ENCODE data around the gene CAB39.

DNA sequence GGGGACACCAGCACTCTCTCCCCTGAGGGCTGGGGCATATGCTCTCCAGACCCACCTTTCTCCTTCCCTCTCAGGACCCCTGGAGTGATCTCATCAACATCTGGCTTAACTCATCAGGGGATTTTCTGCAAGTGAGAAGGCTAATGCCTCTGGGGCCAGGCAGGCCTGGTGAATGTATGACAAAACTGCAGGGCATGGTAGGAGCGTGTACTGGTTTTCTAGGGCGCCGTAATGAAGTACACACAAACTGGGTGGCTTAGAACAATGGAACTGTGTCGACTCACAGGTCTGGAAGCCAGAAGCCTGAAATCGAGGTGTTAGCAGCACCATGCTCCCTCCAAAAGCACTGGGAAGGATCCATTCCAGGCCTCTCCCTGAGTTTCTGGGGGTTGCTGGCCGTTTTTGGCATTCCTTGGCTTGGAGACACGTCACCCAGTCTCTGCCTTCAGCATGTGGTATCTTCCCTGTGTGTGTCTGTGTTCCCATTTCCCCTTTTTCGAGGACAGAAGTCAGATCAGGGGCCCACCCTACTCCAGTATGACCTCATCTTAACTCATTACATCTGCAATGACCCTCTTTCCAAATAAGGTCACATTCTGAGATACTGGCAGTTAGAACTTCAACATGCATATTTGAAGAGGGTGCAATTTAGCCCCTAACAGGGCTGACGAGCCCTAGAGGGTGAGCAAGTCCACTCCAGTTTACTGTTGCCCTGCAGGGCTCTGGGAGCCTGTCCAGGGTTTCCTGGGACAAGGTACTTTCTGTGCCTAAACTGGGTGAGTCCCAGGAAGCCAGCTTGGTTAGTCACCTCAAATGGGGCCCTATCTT lies 45.5 kb upstream of the CAB39 start:
- TF ChIP-seq, protein P1, sequence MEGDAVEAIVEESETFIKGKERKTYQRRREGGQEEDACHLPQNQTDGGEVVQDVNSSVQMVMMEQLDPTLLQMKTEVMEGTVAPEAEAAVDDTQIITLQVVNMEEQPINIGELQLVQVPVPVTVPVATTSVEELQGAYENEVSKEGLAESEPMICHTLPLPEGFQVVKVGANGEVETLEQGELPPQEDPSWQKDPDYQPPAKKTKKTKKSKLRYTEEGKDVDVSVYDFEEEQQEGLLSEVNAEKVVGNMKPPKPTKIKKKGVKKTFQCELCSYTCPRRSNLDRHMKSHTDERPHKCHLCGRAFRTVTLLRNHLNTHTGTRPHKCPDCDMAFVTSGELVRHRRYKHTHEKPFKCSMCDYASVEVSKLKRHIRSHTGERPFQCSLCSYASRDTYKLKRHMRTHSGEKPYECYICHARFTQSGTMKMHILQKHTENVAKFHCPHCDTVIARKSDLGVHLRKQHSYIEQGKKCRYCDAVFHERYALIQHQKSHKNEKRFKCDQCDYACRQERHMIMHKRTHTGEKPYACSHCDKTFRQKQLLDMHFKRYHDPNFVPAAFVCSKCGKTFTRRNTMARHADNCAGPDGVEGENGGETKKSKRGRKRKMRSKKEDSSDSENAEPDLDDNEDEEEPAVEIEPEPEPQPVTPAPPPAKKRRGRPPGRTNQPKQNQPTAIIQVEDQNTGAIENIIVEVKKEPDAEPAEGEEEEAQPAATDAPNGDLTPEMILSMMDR (IDR thresholded peaks at IDR 0.05) = no peak
- TF ChIP-seq POLR2A (IDR thresholded peaks at IDR 0.05) = no peak
